PC-3 (cell line): ENCODE data around the gene TNNT2. TPM values are rescaled to one million over a fixed set of nuclear protein-coding genes. Genes with fewer than 3 reads are reported as not detected.

Experiments used
- ATAC-seq: fragments of 200-7000 bp; cut with Tn5 transposase; 2 replicates; pipeline ENCODE4 v1.9.1; 2020; ENCODE audit warnings: mild to moderate bottlenecking, moderate library complexity
- BruUV-seq: library from RNA; stranded (reverse); fragments of 400-500 nt; replicated peaks from 2 replicates; lab custom pipeline; 2021; lab: Mats Ljungman, UMichigan
- CTCF ChIA-PET: fragments of 300-600 bp; sonication (Branson Sonifier 250); formaldehyde crosslinking; loops from one replicate; lab custom pipeline; 2022; ENCODE audit warnings: antibody characterized with exemption; lab: Charles Lee
- POLR2A ChIA-PET: fragments of 300-600 bp; sonication (Branson Sonifier 250); formaldehyde crosslinking; loops from one replicate; lab custom pipeline; 2022; ENCODE audit warnings: antibody characterized with exemption; ENCODE audit not compliant: unreplicated experiment; lab: Charles Lee
- DNase-seq: peaks from one replicate; pipeline ENCODE4 v3.0.0-alpha.2; 2015
- H2AFZ ChIP-seq: fragments of 300-600 bp; sonication (generic); 2 replicates; pipeline ENCODE4 v1.6.0; 2016; ENCODE audit warnings: antibody characterized with exemption, low read length
- H3F3A ChIP-seq: fragments of 300-600 bp; sonication (generic); one replicate; pipeline ENCODE4 v1.6.0; 2017; ENCODE audit warnings: antibody characterized with exemption, low read length, control low read depth, mild to moderate bottlenecking; ENCODE audit not compliant: unreplicated experiment
- H3K27ac ChIP-seq: fragments of 300-600 bp; sonication (generic); 2 replicates; pipeline ENCODE4 v1.5.1; 2016; ENCODE audit warnings: mild to moderate bottlenecking, low read length
- H3K27me3 ChIP-seq: fragments of 300-600 bp; sonication (generic); 2 replicates; pipeline ENCODE4 v1.6.1; 2016; ENCODE audit warnings: low read length, mixed read lengths
- H3K36me3 ChIP-seq: fragments of 300-600 bp; sonication (generic); 2 replicates; pipeline ENCODE4 v1.6.1; 2016; ENCODE audit warnings: low read depth, mixed run types, low read length, mixed read lengths
- H3K4me1 ChIP-seq: fragments of 300-600 bp; sonication (generic); 2 replicates; pipeline ENCODE4 v1.5.1; 2016; ENCODE audit warnings: low read length; ENCODE audit not compliant: insufficient read depth
- H3K4me2 ChIP-seq: fragments of 300-600 bp; sonication (generic); 2 replicates; pipeline ENCODE4 v1.6.0; 2016; ENCODE audit warnings: low read length
- H3K4me3 ChIP-seq: fragments of 300-600 bp; sonication (generic); 2 replicates; pipeline ENCODE4 v1.5.1; 2016; ENCODE audit warnings: mild to moderate bottlenecking, low read length, mixed read lengths
- H3K79me2 ChIP-seq: fragments of 300-600 bp; sonication (generic); 2 replicates; pipeline ENCODE4 v1.6.1; 2017; ENCODE audit warnings: low read length, mixed read lengths
- H3K9ac ChIP-seq: fragments of 300-600 bp; sonication (generic); 2 replicates; pipeline ENCODE4 v1.6.0; 2016; ENCODE audit warnings: mild to moderate bottlenecking, low read length
- H3K9me2 ChIP-seq: fragments of 300-600 bp; sonication (generic); replicated peaks from 2 replicates; pipeline ENCODE4 v1.6.1; 2016; ENCODE audit warnings: mixed run types, low read length, mixed read lengths
- H3K9me3 ChIP-seq: fragments of 300-600 bp; sonication (generic); 2 replicates; pipeline ENCODE4 v1.6.1; 2016; ENCODE audit warnings: low read length, mixed read lengths
- H4K20me1 ChIP-seq: fragments of 300-600 bp; sonication (generic); 2 replicates; pipeline ENCODE4 v1.6.1; 2016; ENCODE audit warnings: low read length, mixed read lengths
- EZH2 ChIP-seq: fragments of 300-600 bp; sonication (generic); IDR thresholded peaks from one replicate; pipeline ENCODE4 v1.6.1; 2017; ENCODE audit warnings: antibody characterized with exemption, mild to moderate bottlenecking, low read length; ENCODE audit not compliant: unreplicated experiment
- EZH2phosphoT487 ChIP-seq: fragments of 300-600 bp; sonication (generic); IDR thresholded peaks from 2 replicates; pipeline ENCODE4 v1.6.1; 2018; ENCODE audit warnings: mild to moderate bottlenecking, antibody characterized with exemption, low read length, borderline replicate concordance
- intact Hi-C: fragments of 100-400 bp; cut with micrococcal nuclease; formaldehyde crosslinking; loops from 2 replicates; pipeline ENCODE4 v1.9.0; 2023
- total RNA-seq: library from RNA; depleted of rRNA; stranded (reverse); fragments of >200 nt; gene quantifications from 2 replicates; pipeline ENCODE4 v1.2.3, GENCODE V29; 2014
- TF ChIP-seq, protein P1 (sequence below): fragments of 300-600 bp; sonication (generic); conservative IDR thresholded peaks from 2 replicates; pipeline ENCODE4 v1.5.1; 2017; ENCODE audit warnings: antibody characterized with exemption, low read depth, mild to moderate bottlenecking, low read length

TNNT2 gene
- total RNA-seq, 1 experiment from 2014 or later, result 1.1 TPM

- Histone ChIP-seq H3K27ac (no peak overlapping the region), H3K9ac (no peak overlapping the region), H3K4me1 (no peaks in the 10 kb centered on the region), H3K4me3 (no peak overlapping the region), H3K4me2 (no peak overlapping the region), H4K20me1 (no peaks in the 10 kb centered on the region), H3K9me3 (no peaks in the 10 kb centered on the region), H2AFZ (no peak overlapping the region), H3F3A (no peaks in the 10 kb centered on the region), H3K27me3 (peaks cover 53% of the 10 kb centered on the region), H3K9me2 (no peaks in the 10 kb centered on the region), H3K36me3 (no peaks in the 10 kb centered on the region), H3K79me2 (no peaks in the 10 kb centered on the region)
- ATAC-seq, result no peak
- BruUV-seq, result no TSS peak
- POLR2A ChIA-PET, result no interaction called here
- CTCF ChIA-PET, result no interaction called here
- intact Hi-C loops, result no loop called here
- no peak for DNase-seq
- TF ChIP-seq EZH2 (no peak), EZH2phosphoT487 (no peak)
- TF ChIP-seq, protein P1, sequence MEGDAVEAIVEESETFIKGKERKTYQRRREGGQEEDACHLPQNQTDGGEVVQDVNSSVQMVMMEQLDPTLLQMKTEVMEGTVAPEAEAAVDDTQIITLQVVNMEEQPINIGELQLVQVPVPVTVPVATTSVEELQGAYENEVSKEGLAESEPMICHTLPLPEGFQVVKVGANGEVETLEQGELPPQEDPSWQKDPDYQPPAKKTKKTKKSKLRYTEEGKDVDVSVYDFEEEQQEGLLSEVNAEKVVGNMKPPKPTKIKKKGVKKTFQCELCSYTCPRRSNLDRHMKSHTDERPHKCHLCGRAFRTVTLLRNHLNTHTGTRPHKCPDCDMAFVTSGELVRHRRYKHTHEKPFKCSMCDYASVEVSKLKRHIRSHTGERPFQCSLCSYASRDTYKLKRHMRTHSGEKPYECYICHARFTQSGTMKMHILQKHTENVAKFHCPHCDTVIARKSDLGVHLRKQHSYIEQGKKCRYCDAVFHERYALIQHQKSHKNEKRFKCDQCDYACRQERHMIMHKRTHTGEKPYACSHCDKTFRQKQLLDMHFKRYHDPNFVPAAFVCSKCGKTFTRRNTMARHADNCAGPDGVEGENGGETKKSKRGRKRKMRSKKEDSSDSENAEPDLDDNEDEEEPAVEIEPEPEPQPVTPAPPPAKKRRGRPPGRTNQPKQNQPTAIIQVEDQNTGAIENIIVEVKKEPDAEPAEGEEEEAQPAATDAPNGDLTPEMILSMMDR, result no peak
Measured at GRCh38 chr1:201366696-201367095, 10.8 kb downstream of the TNNT2 start.

DNA sequence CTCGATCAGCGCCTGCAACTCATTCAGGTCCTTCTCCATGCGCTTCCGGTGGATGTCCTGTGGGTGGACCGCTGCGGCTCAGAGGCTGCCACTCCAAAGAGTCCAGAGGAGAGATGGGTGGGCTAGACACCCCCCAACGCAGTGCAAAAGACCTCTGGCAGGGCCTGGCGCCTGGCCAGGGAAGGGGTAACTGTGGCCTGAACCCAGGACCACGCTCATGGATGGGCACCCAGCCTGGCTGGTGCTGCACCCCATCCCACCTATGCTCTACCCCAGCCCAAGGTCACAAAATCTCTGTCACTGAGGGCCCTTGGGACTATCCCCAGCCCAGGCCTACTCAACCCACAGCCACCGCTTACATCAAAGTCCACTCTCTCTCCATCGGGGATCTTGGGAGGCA is 12.2 kb downstream of the TNNT2 start:
- no peaks in the 10 kb centered on the region for H3K9me3 ChIP-seq
- H3K27ac ChIP-seq, result no peak overlapping the region
- BruUV-seq, result no TSS peak
- H3K4me1 ChIP-seq, result no peaks in the 10 kb centered on the region
- no peak overlapping the region for H3K9ac ChIP-seq
- no peak overlapping the region for H3K4me3 ChIP-seq
- no peak for TF ChIP-seq EZH2phosphoT487
- TF ChIP-seq, protein P1, result no peak
- no peak for TF ChIP-seq EZH2
- CTCF ChIA-PET, result no interaction called here
- DNase-seq, result no peak
- no peak overlapping the region for H3K4me2 ChIP-seq
- H3K9me2 ChIP-seq, result no peaks in the 10 kb centered on the region
- no peaks in the 10 kb centered on the region for H4K20me1 ChIP-seq
- intact Hi-C loops, result no loop called here
- H3K27me3 ChIP-seq, result peaks cover 39% of the 10 kb centered on the region
- H2AFZ ChIP-seq, result no peak overlapping the region
- ATAC-seq, result no peak
- no peaks in the 10 kb centered on the region for H3K36me3 ChIP-seq
- no peaks in the 10 kb centered on the region for H3K79me2 ChIP-seq
- POLR2A ChIA-PET, result no interaction called here
- H3F3A ChIP-seq, result no peaks in the 10 kb centered on the region

GRCh38 chr1:201364808-201365105 is 12.7 kb downstream of the TNNT2 start:
- DNase-seq (no peak), ATAC-seq (no peak)
- Histone ChIP-seq H3K79me2 (no peaks in the 10 kb centered on the region), H3K27ac (no peak overlapping the region), H3K36me3 (no peaks in the 10 kb centered on the region), H3F3A (no peaks in the 10 kb centered on the region), H3K4me1 (no peaks in the 10 kb centered on the region), H3K4me2 (no peak overlapping the region), H4K20me1 (no peaks in the 10 kb centered on the region), H3K9me3 (no peaks in the 10 kb centered on the region), H3K9ac (no peak overlapping the region), H2AFZ (no peak overlapping the region), H3K27me3 (peaks cover 34% of the 10 kb centered on the region), H3K9me2 (no peaks in the 10 kb centered on the region), H3K4me3 (no peak overlapping the region)
- TF ChIP-seq, protein P1, result no peak
- TF ChIP-seq EZH2, result no peak
- TF ChIP-seq EZH2phosphoT487, result no peak
- POLR2A ChIA-PET, result no interaction called here
- CTCF ChIA-PET, result no interaction called here
- intact Hi-C loops, result loop anchor here (5.0 kb wide), 1 partner anchor 277 kb away; no protein-coding TSS in a partner anchor
- BruUV-seq, result no TSS peak
